Measurements from ENCODE around the gene PPP2R2C. TPM values are rescaled to one million over a fixed set of nuclear protein-coding genes. Genes with fewer than 3 reads are reported as not detected.

PPP2R2C gene
- total RNA-seq, 1 experiment from 2014 or later = not detected

- BruUV-seq (replicated peaks) = no TSS peak
- Histone ChIP-seq H3K36me3 (ENCODE audit: control insufficient read depth, insufficient read depth, low read length) (no peaks in the 10 kb centered on the region), H3K4me1 (no peaks in the 10 kb centered on the region), H3K4me3 (ENCODE audit: low read depth, low read length) (no peak overlapping the region), H3K9me3 (no peaks in the 10 kb centered on the region; the same call in 1 of the 2 replicates), H3K27me3 (replicated peaks; ENCODE audit: control insufficient read depth, insufficient read depth, low read length) (no peaks in the 10 kb centered on the region)
- Mint-ChIP-seq H3K27ac (ENCODE audit: unreplicated experiment) (no peak overlapping the region), H3K27me3 (ENCODE audit: insufficient read depth, unreplicated experiment) (peaks cover 19% of the 10 kb centered on the region), H3K4me1 (ENCODE audit: low read depth, unreplicated experiment) (no peaks in the 10 kb centered on the region), H3K36me3 (ENCODE audit: insufficient read depth, unreplicated experiment) (no peaks in the 10 kb centered on the region), H3K9me3 (ENCODE audit: unreplicated experiment) (peaks cover 11% of the 10 kb centered on the region), H3K4me3 (ENCODE audit: unreplicated experiment) (no peak overlapping the region)
- intact Hi-C loops (cut with micrococcal nuclease; ENCODE audit: unreplicated experiment) = no loop called here
- ChIA-PET POLR2A (no interaction called here), CTCF (no interaction called here)
- DNase-seq = no peak
- no peak for TF ChIP-seq CTCF (IDR thresholded peaks at IDR 0.05; ENCODE audit: insufficient read depth in 1 of 2, low read depth in 1 of 2, low read length in 1 of 2, severe bottlenecking in 1 of 2, unreplicated experiment in 1 of 2)
These were observed 34.6 kb downstream of the PPP2R2C start for GRCh38 chr4:6437826-6438238.

GRCh38 chr4:6435010-6435409, 37.4 kb downstream of the PPP2R2C start:
- Histone ChIP-seq H3K9me3 (no peaks in the 10 kb centered on the region; the same call in 1 of the 2 replicates), H3K27me3 (replicated peaks; ENCODE audit: control insufficient read depth, insufficient read depth, low read length) (no peaks in the 10 kb centered on the region), H3K36me3 (ENCODE audit: control insufficient read depth, insufficient read depth, low read length) (no peaks in the 10 kb centered on the region), H3K4me3 (ENCODE audit: low read depth, low read length) (no peak overlapping the region), H3K4me1 (no peaks in the 10 kb centered on the region)
- H3K27ac Mint-ChIP-seq (ENCODE audit: unreplicated experiment) = no peak overlapping the region
- H3K4me1 Mint-ChIP-seq (ENCODE audit: low read depth, unreplicated experiment) = no peaks in the 10 kb centered on the region
- POLR2A ChIA-PET = no interaction called here
- peaks cover 11% of the 10 kb centered on the region for H3K9me3 Mint-ChIP-seq (ENCODE audit: unreplicated experiment)
- CTCF ChIA-PET = no interaction called here
- H3K4me3 Mint-ChIP-seq (ENCODE audit: unreplicated experiment) = no peak overlapping the region
- no peak for TF ChIP-seq CTCF (IDR thresholded peaks at IDR 0.05; ENCODE audit: insufficient read depth in 1 of 2, low read depth in 1 of 2, low read length in 1 of 2, severe bottlenecking in 1 of 2, unreplicated experiment in 1 of 2)
- BruUV-seq (replicated peaks) = no TSS peak
- intact Hi-C loops (cut with micrococcal nuclease; ENCODE audit: unreplicated experiment) = no loop called here
- H3K36me3 Mint-ChIP-seq (ENCODE audit: insufficient read depth, unreplicated experiment) = no peaks in the 10 kb centered on the region
- H3K27me3 Mint-ChIP-seq (ENCODE audit: insufficient read depth, unreplicated experiment) = peaks cover 19% of the 10 kb centered on the region
- DNase-seq = no peak

GRCh38 chr4:6430927-6431326, 41.5 kb downstream of the PPP2R2C start:
- H3K27me3 Mint-ChIP-seq (ENCODE audit: insufficient read depth, unreplicated experiment) = peaks cover 17% of the 10 kb centered on the region
- Histone ChIP-seq H3K27me3 (replicated peaks; ENCODE audit: control insufficient read depth, insufficient read depth, low read length) (no peaks in the 10 kb centered on the region), H3K4me1 (no peaks in the 10 kb centered on the region), H3K9me3 (no peaks in the 10 kb centered on the region; the same call in 1 of the 2 replicates), H3K4me3 (ENCODE audit: low read depth, low read length) (no peak overlapping the region), H3K36me3 (ENCODE audit: control insufficient read depth, insufficient read depth, low read length) (no peaks in the 10 kb centered on the region)
- ChIA-PET POLR2A (no interaction called here), CTCF (no interaction called here)
- DNase-seq = no peak
- intact Hi-C loops (cut with micrococcal nuclease; ENCODE audit: unreplicated experiment) = no loop called here
- H3K9me3 Mint-ChIP-seq (ENCODE audit: unreplicated experiment) = peaks cover 11% of the 10 kb centered on the region
- no peaks in the 10 kb centered on the region for H3K4me1 Mint-ChIP-seq (ENCODE audit: low read depth, unreplicated experiment)
- BruUV-seq (replicated peaks) = no TSS peak
- TF ChIP-seq CTCF (IDR thresholded peaks at IDR 0.05; ENCODE audit: insufficient read depth in 1 of 2, low read depth in 1 of 2, low read length in 1 of 2, severe bottlenecking in 1 of 2, unreplicated experiment in 1 of 2) = no peak
- no peaks in the 10 kb centered on the region for H3K36me3 Mint-ChIP-seq (ENCODE audit: insufficient read depth, unreplicated experiment)
- no peak overlapping the region for H3K4me3 Mint-ChIP-seq (ENCODE audit: unreplicated experiment)
- no peak overlapping the region for H3K27ac Mint-ChIP-seq (ENCODE audit: unreplicated experiment)
